Mammary epithelial cell (primary cell): Measurements from ENCODE around the gene COL23A1.

ENCODE experiments used
- CTCF ChIP-seq, 2 donors: IDR thresholded peaks in 1 of 2; conservative IDR thresholded peaks in 1 of 2; 2 replicates each; pipeline ENCODE4 v1.5.1; 2011 to 2012; ENCODE audit warnings: inconsistent platforms in 2 of 2, low read length in 2 of 2, mild to moderate bottlenecking in 2 of 2, control low read depth in 1 of 2, low read depth in 1 of 2; ENCODE audit not compliant: insufficient read depth in 1 of 2; ENCODE audit errors: extremely low read depth in 1 of 2
- EZH2 ChIP-seq: IDR thresholded peaks from 2 replicates; pipeline ENCODE4 v1.6.1; 2012; ENCODE audit warnings: low read length, inconsistent platforms, borderline replicate concordance

GRCh38 chr5:178473854-178474253, 116.3 kb downstream of the COL23A1 start:
- no peak for TF ChIP-seq CTCF (conservative IDR thresholded peaks at IDR 0.05 in 1 of 2, IDR thresholded peaks at IDR 0.05 in 1 of 2; ENCODE audit: extremely low read depth in 1 of 2, insufficient read depth in 1 of 2, low read depth in 1 of 2, low read length in 2 of 2)
- TF ChIP-seq EZH2: no peak
